ACC112 (cell line): ENCODE measurements around the gene CFAP299.

Experiments used
- H2AFZ ChIP-seq: fragments of 200-600 bp; sonication (generic); one replicate; pipeline ENCODE4 v1.6.0; 2017; ENCODE audit warnings: antibody characterized with exemption, low read length; ENCODE audit not compliant: unreplicated experiment
- H3K27ac ChIP-seq: fragments of 200-600 bp; sonication (generic); 2 replicates; pipeline ENCODE4 v1.5.1; 2014; ENCODE audit warnings: low read depth, mild to moderate bottlenecking, antibody characterized with exemption, low read length, moderate library complexity
- H3K27me3 ChIP-seq: fragments of 200-600 bp; sonication (generic); 2 replicates; pipeline ENCODE4 v1.6.1; 2014; ENCODE audit warnings: mild to moderate bottlenecking, antibody characterized with exemption, low read length, moderate library complexity, mixed read lengths; ENCODE audit not compliant: insufficient read depth
- H3K36me3 ChIP-seq: fragments of 200-600 bp; sonication (generic); 2 replicates; pipeline ENCODE4 v1.6.1; 2016; ENCODE audit warnings: mild to moderate bottlenecking, antibody characterized with exemption, low read length, moderate library complexity, mixed read lengths; ENCODE audit not compliant: insufficient read depth
- H3K4me1 ChIP-seq: fragments of 200-600 bp; sonication (generic); one replicate; pipeline ENCODE4 v1.6.1; 2016; ENCODE audit warnings: low read length, mixed read lengths; ENCODE audit not compliant: insufficient read depth, unreplicated experiment, control insufficient read depth
- H3K4me3 ChIP-seq: fragments of 200-600 bp; sonication (generic); 2 replicates; pipeline ENCODE4 v1.5.1; 2014; ENCODE audit warnings: mild to moderate bottlenecking, low read depth, low read length
- H3K79me2 ChIP-seq: fragments of 200-600 bp; sonication (generic); one replicate; pipeline ENCODE4 v1.6.0; 2016; ENCODE audit warnings: low read length; ENCODE audit not compliant: control insufficient read depth, unreplicated experiment, insufficient read depth

The CFAP299 gene

GRCh38 chr4:80463509-80463908 lies 128.0 kb downstream of the CFAP299 start:
- no peaks in the 10 kb centered on the region for H3K27me3 ChIP-seq
- H3K4me1 ChIP-seq, result peaks cover 11% of the 10 kb centered on the region
- H3K36me3 ChIP-seq, result no peaks in the 10 kb centered on the region
- peak overlapping the region; percentile 79 for H2AFZ ChIP-seq
- no peaks in the 10 kb centered on the region for H3K79me2 ChIP-seq
- H3K27ac ChIP-seq, result peak overlapping the region; percentile 62; the same call in 1 of the 2 replicates
- peak overlapping the region; percentile 77 for H3K4me3 ChIP-seq

GRCh38 chr4:80465238-80465637 lies 129.7 kb downstream of the CFAP299 start:
- Histone ChIP-seq H3K4me1 (peaks cover 11% of the 10 kb centered on the region), H3K79me2 (no peaks in the 10 kb centered on the region), H3K27ac (no peak overlapping the region), H3K27me3 (no peaks in the 10 kb centered on the region), H3K4me3 (no peak overlapping the region), H2AFZ (no peak overlapping the region), H3K36me3 (no peaks in the 10 kb centered on the region)

GRCh38 chr4:80465736-80466135 lies 130.2 kb downstream of the CFAP299 start:
- H2AFZ ChIP-seq, result no peak overlapping the region
- H3K36me3 ChIP-seq, result no peaks in the 10 kb centered on the region
- no peaks in the 10 kb centered on the region for H3K79me2 ChIP-seq
- peaks cover 11% of the 10 kb centered on the region for H3K4me1 ChIP-seq
- H3K27ac ChIP-seq, result no peak overlapping the region
- H3K4me3 ChIP-seq, result no peak overlapping the region
- no peaks in the 10 kb centered on the region for H3K27me3 ChIP-seq

GRCh38 chr4:80466618-80467017 lies 131.1 kb downstream of the CFAP299 start:
- Histone ChIP-seq H3K4me1 (peaks cover 11% of the 10 kb centered on the region), H3K36me3 (no peaks in the 10 kb centered on the region)

GRCh38 chr4:80471756-80472155 lies 136.2 kb downstream of the CFAP299 start:
- Histone ChIP-seq H3K79me2 (no peaks in the 10 kb centered on the region), H3K4me3 (no peak overlapping the region), H3K27me3 (no peaks in the 10 kb centered on the region), H2AFZ (no peak overlapping the region), H3K4me1 (no peaks in the 10 kb centered on the region), H3K27ac (no peak overlapping the region), H3K36me3 (no peaks in the 10 kb centered on the region)

More at GRCh38 chr4:80466618-80467017, 131.1 kb downstream of the CFAP299 start:
- no peak overlapping the region for H2AFZ ChIP-seq
- no peaks in the 10 kb centered on the region for H3K79me2 ChIP-seq
- no peak overlapping the region for H3K4me3 ChIP-seq
- H3K27me3 ChIP-seq, result no peaks in the 10 kb centered on the region
- no peak overlapping the region for H3K27ac ChIP-seq

- Histone ChIP-seq H3K79me2 (no peaks in the 10 kb centered on the region), H3K4me1 (no peaks in the 10 kb centered on the region), H2AFZ (no peak overlapping the region), H3K4me3 (no peak overlapping the region), H3K27ac (no peak overlapping the region), H3K36me3 (no peaks in the 10 kb centered on the region), H3K27me3 (no peaks in the 10 kb centered on the region)
These were observed 139.7 kb downstream of the CFAP299 start for GRCh38 chr4:80475236-80475635.

- no peak overlapping the region for H3K4me3 ChIP-seq
- no peaks in the 10 kb centered on the region for H3K36me3 ChIP-seq
- no peaks in the 10 kb centered on the region for H3K27me3 ChIP-seq
- no peak overlapping the region for H3K27ac ChIP-seq
- H3K4me1 ChIP-seq, result no peaks in the 10 kb centered on the region
- H2AFZ ChIP-seq, result no peak overlapping the region
- no peaks in the 10 kb centered on the region for H3K79me2 ChIP-seq
These were observed 140.3 kb downstream of the CFAP299 start for GRCh38 chr4:80475798-80476197.

- Histone ChIP-seq H2AFZ (no peak overlapping the region), H3K79me2 (no peaks in the 10 kb centered on the region), H3K4me3 (no peak overlapping the region), H3K36me3 (no peaks in the 10 kb centered on the region), H3K27me3 (no peaks in the 10 kb centered on the region), H3K4me1 (no peaks in the 10 kb centered on the region), H3K27ac (no peak overlapping the region)
These were observed 149.2 kb downstream of the CFAP299 start for GRCh38 chr4:80484712-80485111.

GRCh38 chr4:80486603-80487002 lies 151.1 kb downstream of the CFAP299 start:
- Histone ChIP-seq H3K4me1 (no peaks in the 10 kb centered on the region), H2AFZ (no peak overlapping the region), H3K27me3 (no peaks in the 10 kb centered on the region), H3K4me3 (no peak overlapping the region), H3K79me2 (no peaks in the 10 kb centered on the region), H3K27ac (no peak overlapping the region), H3K36me3 (no peaks in the 10 kb centered on the region)

- Histone ChIP-seq H3K27me3 (no peaks in the 10 kb centered on the region), H3K36me3 (no peaks in the 10 kb centered on the region), H3K4me1 (peaks cover 3% of the 10 kb centered on the region), H3K4me3 (no peak overlapping the region), H2AFZ (peak overlapping the region; percentile 22), H3K27ac (no peak overlapping the region), H3K79me2 (no peaks in the 10 kb centered on the region)
These were observed 154.3 kb downstream of the CFAP299 start for GRCh38 chr4:80489798-80490197.

- peaks cover 3% of the 10 kb centered on the region for H3K4me1 ChIP-seq
- H3K79me2 ChIP-seq, result no peaks in the 10 kb centered on the region
- H3K27ac ChIP-seq, result no peak overlapping the region
- H3K4me3 ChIP-seq, result no peak overlapping the region
- H2AFZ ChIP-seq, result no peak overlapping the region
- H3K36me3 ChIP-seq, result no peaks in the 10 kb centered on the region
- no peaks in the 10 kb centered on the region for H3K27me3 ChIP-seq
These were observed 157.2 kb downstream of the CFAP299 start for GRCh38 chr4:80492761-80493160.
